Measurements from ENCODE around the gene KRT15. TPM values are rescaled to one million over a fixed set of nuclear protein-coding genes. Genes with fewer than 3 reads are reported as not detected.

Gene KRT15
- total RNA-seq, 2 experiments from 2014 or later = not detected

- DNase-seq (ENCODE audit: low spot score) = no peak
- no peak for TF ChIP-seq CTCF (conservative IDR thresholded peaks at IDR 0.05; ENCODE audit: low read length)
- no peak for TF ChIP-seq EZH2phosphoT487 (IDR thresholded peaks at IDR 0.05; ENCODE audit: borderline replicate concordance, low read depth, low read length)
- Histone ChIP-seq H3K4me1 (ENCODE audit: insufficient read depth, low read length, poor library complexity, severe bottlenecking) (no peaks in the 10 kb centered on the region), H3K4me2 (ENCODE audit: low read length) (no peak overlapping the region), H3K9me3 (ENCODE audit: low read length) (no peaks in the 10 kb centered on the region), H3K9me2 (ENCODE audit: insufficient read depth, low read length) (no peaks in the 10 kb centered on the region), H4K20me1 (ENCODE audit: insufficient read depth, low read length) (no peaks in the 10 kb centered on the region), H3K36me3 (ENCODE audit: insufficient read depth, low read length) (no peaks in the 10 kb centered on the region), H2AFZ (ENCODE audit: low read length) (no peak overlapping the region), H3K4me3 (ENCODE audit: low read depth, low read length, poor library complexity, severe bottlenecking) (no peak overlapping the region), H3K27ac (ENCODE audit: low read depth, low read length, poor library complexity, severe bottlenecking) (no peak overlapping the region), H3K79me2 (ENCODE audit: insufficient read depth, low read depth, low read length) (no peaks in the 10 kb centered on the region)
- CTCF ChIA-PET (ENCODE audit: unreplicated experiment) = no interaction called here
- POLR2A ChIA-PET = no interaction called here
- no TSS peak for BruUV-seq (replicated peaks)
- intact Hi-C loops (cut with micrococcal nuclease; ENCODE audit: unreplicated experiment) = no loop called here
Measured at GRCh38 chr17:41542357-41542756, 23.7 kb upstream of the KRT15 start.

GRCh38 chr17:41540921-41541625 lies 22.4 kb upstream of the KRT15 start:
- Histone ChIP-seq H3K9me3 (ENCODE audit: low read length) (no peaks in the 10 kb centered on the region), H3K79me2 (ENCODE audit: insufficient read depth, low read depth, low read length) (no peaks in the 10 kb centered on the region), H3K4me3 (ENCODE audit: low read depth, low read length, poor library complexity, severe bottlenecking) (no peak overlapping the region), H4K20me1 (ENCODE audit: insufficient read depth, low read length) (no peaks in the 10 kb centered on the region), H2AFZ (ENCODE audit: low read length) (no peak overlapping the region), H3K27ac (ENCODE audit: low read depth, low read length, poor library complexity, severe bottlenecking) (no peak overlapping the region), H3K4me2 (ENCODE audit: low read length) (no peak overlapping the region), H3K4me1 (ENCODE audit: insufficient read depth, low read length, poor library complexity, severe bottlenecking) (no peaks in the 10 kb centered on the region), H3K9me2 (ENCODE audit: insufficient read depth, low read length) (no peaks in the 10 kb centered on the region), H3K36me3 (ENCODE audit: insufficient read depth, low read length) (no peaks in the 10 kb centered on the region)
- TF ChIP-seq EZH2phosphoT487 (IDR thresholded peaks at IDR 0.05; ENCODE audit: borderline replicate concordance, low read depth, low read length) (no peak), CTCF (conservative IDR thresholded peaks at IDR 0.05; ENCODE audit: low read length) (no peak)
- no peak for DNase-seq (ENCODE audit: low spot score)
- no TSS peak for BruUV-seq (replicated peaks)
- intact Hi-C loops (cut with micrococcal nuclease; ENCODE audit: unreplicated experiment) = no loop called here
- POLR2A ChIA-PET = no interaction called here
- CTCF ChIA-PET (ENCODE audit: unreplicated experiment) = interaction anchor here (0.6 to 0.9 kb wide), 2 partner anchors 8 to 107 kb away, joined by 3 to 4 read pairs; no protein-coding TSS in a partner anchor

DNA sequence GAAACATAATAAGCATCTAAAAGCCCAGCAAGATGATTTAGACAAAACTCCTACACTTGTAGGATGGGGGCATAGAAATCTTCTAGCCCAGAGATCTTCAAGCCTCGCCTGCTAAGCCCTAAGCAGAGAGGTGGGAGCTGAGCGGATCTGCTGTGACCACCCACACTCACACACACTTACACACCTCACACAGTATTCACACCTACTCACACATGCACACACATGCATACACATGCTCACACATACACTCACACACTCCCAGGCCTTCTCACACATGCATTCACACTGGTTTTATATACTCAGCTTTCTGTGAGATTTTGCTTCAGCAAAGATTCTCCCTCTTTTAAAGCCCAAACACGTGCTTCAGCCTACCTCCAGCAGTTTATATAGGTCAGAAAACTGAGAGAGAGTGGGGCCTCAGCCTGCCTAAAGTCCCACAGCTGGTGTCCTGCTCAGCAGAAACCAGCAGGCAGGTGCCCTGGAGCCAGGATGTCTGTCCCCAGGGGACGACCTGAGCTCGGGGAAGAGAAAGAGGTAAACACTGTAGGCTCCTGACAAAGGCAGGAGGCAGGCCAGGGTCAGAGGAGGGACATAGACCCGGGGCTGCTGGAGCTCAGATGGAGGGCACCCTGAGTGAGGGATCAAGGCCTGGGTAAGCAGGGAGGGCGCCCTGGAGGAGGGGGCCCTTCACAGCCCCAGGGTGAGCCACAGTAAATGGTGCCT lies 21.4 kb upstream of the KRT15 start:
- no TSS peak for BruUV-seq (replicated peaks)
- no peak for DNase-seq (ENCODE audit: low spot score)
- Histone ChIP-seq H3K36me3 (ENCODE audit: insufficient read depth, low read length) (no peaks in the 10 kb centered on the region), H3K9me3 (ENCODE audit: low read length) (no peaks in the 10 kb centered on the region), H3K79me2 (ENCODE audit: insufficient read depth, low read depth, low read length) (no peaks in the 10 kb centered on the region), H3K9me2 (ENCODE audit: insufficient read depth, low read length) (no peaks in the 10 kb centered on the region), H3K27ac (ENCODE audit: low read depth, low read length, poor library complexity, severe bottlenecking) (no peak overlapping the region), H4K20me1 (ENCODE audit: insufficient read depth, low read length) (no peaks in the 10 kb centered on the region), H3K4me3 (ENCODE audit: low read depth, low read length, poor library complexity, severe bottlenecking) (no peak overlapping the region), H3K4me1 (ENCODE audit: insufficient read depth, low read length, poor library complexity, severe bottlenecking) (no peaks in the 10 kb centered on the region), H2AFZ (ENCODE audit: low read length) (no peak overlapping the region), H3K4me2 (ENCODE audit: low read length) (no peak overlapping the region)
- POLR2A ChIA-PET = no interaction called here
- TF ChIP-seq EZH2phosphoT487 (IDR thresholded peaks at IDR 0.05; ENCODE audit: borderline replicate concordance, low read depth, low read length) = no peak
- TF ChIP-seq CTCF (conservative IDR thresholded peaks at IDR 0.05; ENCODE audit: low read length) = no peak
- CTCF ChIA-PET (ENCODE audit: unreplicated experiment) = interaction anchor here (0.6 to 0.9 kb wide), 2 partner anchors 9 to 108 kb away, joined by 3 to 4 read pairs; no protein-coding TSS in a partner anchor
- intact Hi-C loops (cut with micrococcal nuclease; ENCODE audit: unreplicated experiment) = no loop called here

All from OCI-LY7 (cell line).